COR-L47 (cell line): ENCODE measurements around the gene PALB2.
"Not testable (repeated sequence)": the region's sequence is repeated elsewhere in the genome, so short reads cannot be mapped to it uniquely, and the experiment has no call there.

ENCODE experiments used
- DNase-seq: peaks from one replicate; lab custom pipeline; 2025; lab: John Stamatoyannopoulos, UW

Gene PALB2

GRCh38 chr16:23642246-23642774 lies 1.2 kb upstream of the PALB2 start:
- no peak for DNase-seq

GRCh38 chr16:23640615-23640930 lies 537 bp downstream of the PALB2 start:
- DNase-seq: no peak

DNA sequence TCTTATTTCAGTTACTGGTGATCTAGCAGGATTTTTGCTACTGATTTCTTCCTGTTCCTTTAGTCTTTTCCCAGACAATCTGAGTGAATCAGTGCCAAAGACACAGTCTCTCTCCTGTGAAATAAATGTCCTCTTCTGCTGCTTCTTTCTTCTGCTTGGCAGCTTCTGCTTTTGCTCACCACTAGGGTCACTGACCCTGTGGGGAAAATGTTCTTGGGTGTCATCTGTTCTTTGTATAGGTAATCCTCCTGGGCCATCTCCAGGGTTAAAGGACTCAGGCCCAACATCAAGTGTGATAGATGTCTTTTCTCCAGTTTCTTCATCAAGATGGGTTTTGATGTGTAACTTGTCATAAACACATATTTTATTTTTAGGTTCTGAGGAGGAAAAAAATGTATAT lies 5.2 kb downstream of the PALB2 start:
- no peak for DNase-seq

DNA sequence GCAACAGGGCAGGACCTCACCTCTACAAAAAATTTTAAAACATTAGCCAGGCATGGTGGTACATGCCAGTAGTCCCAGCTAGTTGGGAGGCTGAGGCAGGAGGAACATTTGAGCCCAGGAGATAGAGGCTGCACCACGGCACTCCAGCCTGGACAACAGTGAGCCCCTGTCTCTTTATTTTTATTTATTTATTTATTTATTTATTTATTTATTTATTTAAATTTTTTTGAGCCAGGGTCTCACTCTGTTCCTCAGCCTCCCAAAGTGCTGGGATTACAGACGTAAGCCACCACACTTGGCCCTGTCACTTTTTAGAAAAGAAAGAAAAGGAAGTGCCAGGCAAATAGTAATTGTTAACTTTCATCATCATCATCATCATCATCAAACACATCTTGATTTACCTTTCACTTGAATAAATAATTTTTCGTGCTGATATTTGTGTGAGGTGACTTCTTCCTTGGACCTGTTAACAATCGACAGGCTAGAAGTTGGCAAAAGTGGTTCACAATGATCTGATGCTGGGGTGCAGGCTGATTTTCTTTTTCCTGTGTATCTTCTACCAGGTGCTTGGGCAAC lies 6.6 kb downstream of the PALB2 start:
- no peak for DNase-seq

GRCh38 chr16:23631874-23632273 lies 9.2 kb downstream of the PALB2 start:
- not testable (repeated sequence) for DNase-seq

DNA sequence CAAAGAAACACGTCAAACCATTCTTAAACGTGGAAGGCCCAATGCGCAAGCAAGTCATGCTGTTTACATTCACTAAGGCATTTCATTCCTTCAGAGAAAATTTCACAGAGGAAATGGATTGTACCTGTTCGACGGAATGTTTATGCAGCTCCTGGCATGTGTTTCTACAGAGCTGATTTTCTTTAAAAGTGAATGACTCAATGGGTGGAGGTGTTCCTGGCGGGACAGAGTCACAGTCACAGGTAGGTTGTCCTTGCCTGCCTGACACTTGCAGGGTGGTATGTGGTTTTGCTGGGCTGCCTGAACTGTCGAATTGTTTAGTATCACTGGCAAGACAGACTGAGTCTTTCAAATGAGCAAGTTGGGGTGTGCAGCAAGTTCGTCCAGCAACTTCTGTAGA lies 11.6 kb downstream of the PALB2 start:
- no peak for DNase-seq

- no peak for DNase-seq
Observed at GRCh38 chr16:23624092-23624491, 17.0 kb downstream of the PALB2 start.

DNA sequence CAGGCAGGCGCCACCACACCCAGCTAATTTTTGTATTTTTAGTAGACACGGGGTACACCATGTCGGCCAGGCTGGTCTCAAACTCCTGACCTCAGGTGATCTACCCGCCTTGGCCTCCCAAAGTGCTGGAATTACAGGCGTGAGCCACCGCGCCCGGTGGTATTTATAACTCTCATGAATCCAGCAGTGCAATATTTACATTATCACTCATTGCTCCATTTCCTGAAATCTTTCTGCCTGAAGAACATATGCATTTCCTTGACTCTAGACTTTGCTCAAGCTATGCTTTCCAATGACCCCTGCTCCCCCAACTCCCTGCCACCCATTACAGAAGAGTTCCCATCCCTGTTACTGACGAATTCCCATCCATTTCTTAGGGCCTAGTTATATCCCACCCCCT lies 25.3 kb downstream of the PALB2 start:
- no peak for DNase-seq

DNA sequence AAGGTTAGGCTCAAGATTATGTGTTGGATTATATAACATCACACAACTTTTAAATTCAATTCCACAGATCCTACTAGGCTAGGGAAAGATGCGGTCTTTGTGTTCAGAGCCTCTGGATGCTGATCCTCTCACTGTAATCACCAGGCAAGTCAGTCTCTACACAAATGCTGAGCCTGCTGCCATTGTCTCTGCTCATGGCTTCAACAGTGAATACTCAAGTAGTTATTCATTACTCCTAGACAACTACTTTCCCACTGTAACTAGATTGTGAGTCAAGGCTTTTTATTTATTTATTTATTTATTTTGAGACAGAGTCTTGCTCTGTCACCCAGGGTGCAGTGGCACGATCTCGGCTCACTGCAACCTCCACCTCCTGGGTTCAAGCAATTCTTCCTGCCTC lies 29.2 kb downstream of the PALB2 start:
- DNase-seq: no peak

DNA sequence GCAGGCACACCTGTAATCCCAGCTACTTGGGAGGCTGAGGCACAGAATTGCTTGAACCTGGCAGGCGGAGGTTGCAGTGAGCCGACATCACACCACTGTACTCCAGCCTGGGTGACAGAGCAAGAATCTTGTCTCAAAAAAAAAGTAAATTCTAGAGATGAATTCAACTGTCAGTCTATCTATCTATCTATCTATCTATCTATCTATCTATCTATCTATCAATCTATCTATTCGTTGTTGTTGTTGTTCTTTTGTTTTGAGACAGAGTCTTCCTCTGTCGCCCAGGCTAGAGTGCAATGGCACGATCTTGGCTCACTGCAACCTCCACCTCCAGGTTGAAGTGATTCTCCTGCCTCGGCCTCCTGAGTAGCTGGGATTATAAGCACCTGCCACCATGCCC lies 30.2 kb downstream of the PALB2 start:
- not testable (repeated sequence) for DNase-seq

DNA sequence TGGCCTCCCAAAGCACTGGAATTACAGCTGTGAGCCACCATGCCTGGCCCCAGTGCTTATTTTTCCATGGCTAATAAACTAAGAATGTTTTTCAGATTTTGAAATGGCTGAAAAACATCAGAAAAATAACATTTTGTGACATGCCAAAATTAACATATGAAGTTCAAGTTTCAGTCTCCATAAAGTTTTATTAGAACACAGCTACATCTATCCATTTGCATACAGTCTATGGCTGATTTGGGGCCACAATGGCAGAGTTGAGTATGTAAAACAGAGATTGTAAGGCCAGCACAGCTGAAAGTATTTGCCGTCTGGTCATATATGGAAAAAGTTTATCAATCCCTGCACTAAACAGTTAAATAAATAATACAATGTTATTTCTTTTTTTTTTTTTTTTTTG lies 31.2 kb downstream of the PALB2 start:
- no peak for DNase-seq

DNA sequence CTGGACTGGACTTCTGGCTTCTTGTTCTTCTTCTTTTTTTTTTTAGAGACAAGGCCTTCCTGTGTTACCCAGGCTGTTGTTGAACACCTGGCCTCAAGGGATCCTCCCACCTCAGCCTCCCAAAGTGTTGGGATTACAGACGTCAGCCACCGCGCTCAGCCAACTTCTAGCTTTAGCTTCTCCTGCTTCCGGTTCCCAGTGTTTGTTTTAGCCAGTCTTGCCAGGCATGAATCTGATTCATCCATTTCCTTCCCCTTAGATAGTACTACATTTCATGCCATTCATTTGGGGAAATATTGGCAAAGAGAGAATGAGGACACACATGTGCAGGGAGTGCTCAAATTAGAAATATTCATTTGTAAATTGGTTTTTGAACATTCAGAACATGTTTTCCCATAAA lies 32.9 kb downstream of the PALB2 start:
- no peak for DNase-seq

GRCh38 chr16:23607726-23608125 lies 33.4 kb downstream of the PALB2 start:
- DNase-seq: no peak

- DNase-seq: no peak
Observed at GRCh38 chr16:23597003-23597756, 43.9 kb downstream of the PALB2 start.

DNA sequence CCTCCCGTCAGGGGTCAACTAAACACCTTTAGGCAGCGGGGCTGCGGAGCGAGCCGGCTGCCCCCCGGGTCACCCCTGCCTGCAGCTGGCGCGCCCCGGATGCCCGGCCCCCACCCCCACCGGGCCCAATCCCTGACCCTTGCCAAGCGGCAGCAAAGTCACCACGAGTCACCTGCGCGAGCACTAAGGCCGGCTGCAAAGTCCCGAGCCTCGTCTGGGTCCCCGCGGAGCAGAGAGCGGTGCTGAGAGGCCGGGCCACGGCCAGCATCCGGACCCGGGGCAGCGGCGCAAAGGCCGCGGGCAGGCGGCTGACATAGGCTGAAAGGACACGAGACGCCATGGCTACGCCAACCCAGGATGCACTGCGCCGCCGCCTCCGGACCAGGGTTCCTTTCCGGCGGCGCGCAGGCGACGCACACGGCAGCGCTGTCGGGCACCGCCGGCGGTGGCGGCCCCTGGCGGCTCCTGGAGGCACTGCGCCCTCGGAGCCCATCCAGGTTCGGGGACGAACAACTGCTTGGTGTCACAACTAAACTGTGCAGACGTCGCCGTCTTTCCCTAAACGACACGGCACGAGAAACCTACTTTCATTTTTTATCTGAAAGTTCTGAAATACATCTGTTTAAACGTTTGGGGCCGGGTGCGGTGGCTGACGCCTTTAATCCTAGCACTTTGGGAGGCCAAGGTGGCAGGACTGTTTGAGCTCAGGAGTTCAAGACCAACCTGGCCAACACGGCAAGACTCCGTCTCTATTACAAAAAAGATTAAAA lies 45.0 kb downstream of the PALB2 start, which contains the start of gene NDUFAB1:
NDUFAB1 (minus strand) TSS at position 366 of the 770 bp plus-strand sequence; CDS start at position 340, 26 bp downstream.
- peak; percentile 85 for DNase-seq

DNA sequence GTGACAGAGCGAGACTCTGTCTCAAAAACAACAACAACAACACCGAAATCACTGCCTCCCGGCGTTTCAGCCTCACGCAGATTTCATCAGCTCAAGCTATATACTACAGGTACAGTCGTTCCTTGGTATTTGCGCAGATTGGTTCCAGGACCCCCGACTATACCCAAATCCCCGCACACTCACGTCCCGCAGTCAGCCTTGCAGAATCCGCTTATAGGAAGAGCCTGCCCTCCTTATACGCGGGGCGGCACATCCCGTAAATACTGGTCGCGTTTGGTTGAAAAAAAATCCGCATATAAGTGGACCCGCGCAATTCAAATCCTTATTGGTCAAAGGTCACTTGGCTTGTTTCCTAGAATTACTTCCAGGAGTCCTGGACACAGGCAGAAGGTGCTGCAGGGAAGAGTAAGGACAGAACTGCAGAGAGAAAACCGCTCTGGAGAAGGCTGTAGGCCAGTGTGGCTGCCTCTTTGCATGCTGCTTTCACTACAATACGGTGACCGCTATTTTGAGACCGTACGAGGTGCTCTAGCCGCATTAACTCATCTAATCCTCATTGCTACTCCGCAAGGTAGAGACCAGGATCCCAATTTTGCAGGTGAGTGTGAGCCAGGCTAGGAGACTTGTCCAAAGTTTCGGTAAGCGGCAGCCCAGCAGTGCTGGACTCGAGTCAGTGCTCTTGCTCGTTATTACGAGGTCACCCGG lies 45.7 kb downstream of the PALB2 start:
- no peak for DNase-seq

DNA sequence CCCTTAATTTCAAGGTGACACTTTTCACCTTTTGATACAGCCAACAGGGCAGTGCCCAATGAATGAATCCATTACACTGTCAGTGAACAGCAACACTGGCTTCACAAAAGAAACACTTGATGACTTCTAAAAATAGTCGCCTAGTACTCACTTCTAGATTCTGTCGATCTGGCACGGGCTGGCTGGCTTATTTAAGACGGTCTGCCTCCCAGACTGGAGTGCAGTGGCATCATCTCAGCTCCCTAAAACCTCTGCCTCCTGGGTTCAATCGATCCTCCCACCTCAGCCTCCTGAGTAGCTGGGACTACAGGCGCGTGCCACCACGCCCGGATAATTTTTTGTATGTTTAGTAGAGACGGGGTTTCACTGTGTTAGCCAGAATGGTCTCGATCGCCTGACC lies 46.9 kb downstream of the PALB2 start:
- DNase-seq: no peak

GRCh38 chr16:23590181-23590580 lies 50.9 kb downstream of the PALB2 start:
- no peak for DNase-seq

GRCh38 chr16:23587726-23588125 lies 53.4 kb downstream of the PALB2 start:
- DNase-seq: no peak

DNA sequence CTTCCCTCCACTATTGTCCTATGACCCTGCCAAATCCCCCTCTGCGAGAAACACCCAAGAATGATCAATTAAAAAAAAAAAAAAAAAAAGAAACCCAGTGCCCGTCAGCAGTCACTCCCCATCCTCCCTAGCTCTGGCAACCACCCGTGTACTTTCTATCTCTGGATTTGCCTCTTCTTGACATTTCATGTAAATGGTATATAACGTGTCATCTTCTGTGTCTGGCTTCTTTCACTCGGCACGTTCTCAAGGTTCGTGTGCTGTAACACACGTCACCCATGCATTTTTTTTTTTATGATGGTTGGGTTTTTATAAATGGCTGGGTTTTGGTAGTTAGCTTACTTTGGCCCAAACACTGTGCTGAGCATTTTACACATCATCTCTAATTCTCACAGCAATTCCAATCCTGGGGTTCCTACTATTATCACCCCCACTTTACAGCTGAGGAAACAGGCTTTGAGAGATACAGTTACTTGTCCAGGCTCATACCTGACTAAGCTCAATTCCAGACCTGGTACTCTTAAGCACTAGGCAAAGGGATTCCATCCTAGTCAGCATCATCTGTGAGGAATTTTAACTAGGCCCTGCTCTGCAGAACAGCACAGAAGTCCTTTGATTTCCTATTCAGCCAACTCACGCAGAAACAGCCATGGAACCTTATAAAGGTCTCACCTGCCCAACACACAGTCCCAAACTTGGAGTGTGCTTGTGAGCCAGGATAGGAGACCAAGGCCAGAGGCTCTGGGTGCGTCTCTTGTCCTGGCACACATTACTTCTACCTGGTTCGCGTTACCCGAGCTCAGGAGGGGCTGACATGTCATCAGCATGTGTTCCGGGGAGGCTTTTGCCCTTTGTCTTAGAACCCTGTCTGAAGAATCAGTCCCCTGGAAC lies 56.7 kb downstream of the PALB2 start:
- DNase-seq: no peak

GRCh38 chr16:23583271-23583670 lies 57.8 kb downstream of the PALB2 start:
- DNase-seq: not testable (repeated sequence)
